Lower leg skin (tissue), 3 donors: ENCODE results near the gene SPAG7.

Experiments used
- POLR2A ChIP-seq, 2 donors: fragments of 450-650 bp; IDR thresholded peaks; one replicate each; pipeline ENCODE4 v1.6.1; 2016 to 2017; ENCODE audit warnings: antibody characterized with exemption in 2 of 2, mild to moderate bottlenecking in 1 of 2, moderate library complexity in 1 of 2
- TF ChIP-seq, protein P1 (sequence below), 3 donors: fragments of 450-650 bp; IDR thresholded peaks; one replicate each; pipeline ENCODE4 v1.5.1; 2016; ENCODE audit warnings: antibody characterized with exemption in 3 of 3, mild to moderate bottlenecking in 3 of 3, moderate library complexity in 2 of 3

DNA sequence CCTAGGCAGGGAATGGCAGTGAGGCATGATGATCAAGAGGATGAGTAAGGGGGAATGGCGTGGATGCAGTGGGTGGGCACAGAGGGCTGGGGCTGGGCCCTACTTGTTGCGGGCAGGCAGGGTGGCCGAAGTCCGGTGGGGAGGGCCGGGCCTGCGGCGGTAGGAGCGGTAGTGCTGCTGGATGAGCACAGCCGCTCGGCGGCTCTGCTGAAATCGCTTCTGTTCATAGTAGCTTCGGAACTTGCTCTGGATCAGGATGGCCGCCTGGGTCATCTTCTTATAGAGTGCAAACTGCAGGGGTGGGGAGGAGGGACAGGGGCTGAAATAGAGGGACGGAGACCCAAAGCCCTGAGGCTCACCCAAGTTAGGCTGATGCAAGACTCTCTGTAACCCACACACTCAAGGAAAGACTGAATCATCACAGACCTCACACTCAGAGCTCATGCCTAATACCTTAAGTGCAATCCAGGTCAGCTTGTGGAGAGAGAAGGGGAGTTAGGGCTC lies 1.5 kb upstream of the SPAG7 start:
- TF ChIP-seq, protein P1, sequence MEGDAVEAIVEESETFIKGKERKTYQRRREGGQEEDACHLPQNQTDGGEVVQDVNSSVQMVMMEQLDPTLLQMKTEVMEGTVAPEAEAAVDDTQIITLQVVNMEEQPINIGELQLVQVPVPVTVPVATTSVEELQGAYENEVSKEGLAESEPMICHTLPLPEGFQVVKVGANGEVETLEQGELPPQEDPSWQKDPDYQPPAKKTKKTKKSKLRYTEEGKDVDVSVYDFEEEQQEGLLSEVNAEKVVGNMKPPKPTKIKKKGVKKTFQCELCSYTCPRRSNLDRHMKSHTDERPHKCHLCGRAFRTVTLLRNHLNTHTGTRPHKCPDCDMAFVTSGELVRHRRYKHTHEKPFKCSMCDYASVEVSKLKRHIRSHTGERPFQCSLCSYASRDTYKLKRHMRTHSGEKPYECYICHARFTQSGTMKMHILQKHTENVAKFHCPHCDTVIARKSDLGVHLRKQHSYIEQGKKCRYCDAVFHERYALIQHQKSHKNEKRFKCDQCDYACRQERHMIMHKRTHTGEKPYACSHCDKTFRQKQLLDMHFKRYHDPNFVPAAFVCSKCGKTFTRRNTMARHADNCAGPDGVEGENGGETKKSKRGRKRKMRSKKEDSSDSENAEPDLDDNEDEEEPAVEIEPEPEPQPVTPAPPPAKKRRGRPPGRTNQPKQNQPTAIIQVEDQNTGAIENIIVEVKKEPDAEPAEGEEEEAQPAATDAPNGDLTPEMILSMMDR (IDR thresholded peaks at IDR 0.05): no peak
- no peak for TF ChIP-seq POLR2A (IDR thresholded peaks at IDR 0.05)
